Right atrium auricular region (tissue), 2 donors: ENCODE data around the gene RAB33A. TPM values are rescaled to one million over a fixed set of nuclear protein-coding genes. Genes with fewer than 3 reads are reported as not detected.

ENCODE experiments used
- DNase-seq: peaks from one replicate; pipeline ENCODE4 v3.0.0-alpha.2; 2019; ENCODE audit warnings: low spot score
- H3K27ac ChIP-seq, 2 donors: fragments of 200-600 bp; sonication (generic); 1 replicate in 1 of 2; 2 replicates in 1 of 2; pipeline ENCODE4 v1.5.1; 2016 to 2019
- H3K27me3 ChIP-seq, 2 donors: fragments of 200-600 bp; sonication (generic); one replicate each; pipeline versions ENCODE4 v1.5.1 to v1.6.0; 2017 to 2019
- H3K36me3 ChIP-seq: fragments of 200-600 bp; sonication (generic); one replicate; pipeline ENCODE4 v1.5.1; 2016
- H3K4me1 ChIP-seq, 2 donors: fragments of 200-600 bp; sonication (generic); one replicate each; pipeline versions ENCODE4 v1.5.1 to v1.6.0; 2017 to 2019
- H3K4me3 ChIP-seq, 2 donors: fragments of 200-600 bp; sonication (generic); 1 replicate in 1 of 2; 2 replicates in 1 of 2; pipeline ENCODE4 v1.5.1; 2017 to 2019; ENCODE audit warnings: mild to moderate bottlenecking in 1 of 2, moderate library complexity in 1 of 2
- H3K9me3 ChIP-seq, 2 donors: fragments of 200-600 bp; sonication (generic); one replicate each; pipeline ENCODE4 v1.5.1; 2019
- CTCF ChIP-seq, 2 donors: fragments of 200-600 bp; sonication (generic); IDR thresholded peaks; one replicate each; pipeline ENCODE4 v1.5.1; 2019; ENCODE audit warnings: antibody characterized with exemption in 2 of 2
- total RNA-seq, 2 donors: library from RNA; depleted of rRNA; stranded (reverse); fragments of >200 nt; gene quantifications; one replicate each; pipeline ENCODE4 v1.1.0, GENCODE V29; 2016

RAB33A gene
- total RNA-seq, 2 donors from 2014 or later = 8.3 to 13.4 TPM

- Histone ChIP-seq H3K4me1 (no peaks in the 10 kb centered on the region), H3K4me3 (no peak overlapping the region)
- no peak for DNase-seq
These were observed 24.7 kb downstream of the RAB33A start for GRCh38 chrX:130196466-130196865.

GRCh38 chrX:130197464-130197863 is 25.7 kb downstream of the RAB33A start:
- no peaks in the 10 kb centered on the region for H3K9me3 ChIP-seq
- H3K27me3 ChIP-seq = no peaks in the 10 kb centered on the region
- no peak for TF ChIP-seq CTCF (IDR thresholded peaks at IDR 0.05)
- H3K4me3 ChIP-seq = no peak overlapping the region
- no peaks in the 10 kb centered on the region for H3K4me1 ChIP-seq
- DNase-seq = no peak
- no peaks in the 10 kb centered on the region for H3K36me3 ChIP-seq
- no peak overlapping the region for H3K27ac ChIP-seq

More at GRCh38 chrX:130196466-130196865, 24.7 kb downstream of the RAB33A start:
- Histone ChIP-seq H3K36me3 (no peaks in the 10 kb centered on the region), H3K9me3 (no peaks in the 10 kb centered on the region), H3K27ac (no peak overlapping the region), H3K27me3 (no peaks in the 10 kb centered on the region)
- TF ChIP-seq CTCF (IDR thresholded peaks at IDR 0.05) = no peak

- Histone ChIP-seq H3K9me3 (no peaks in the 10 kb centered on the region), H3K4me1 (no peaks in the 10 kb centered on the region), H3K36me3 (no peaks in the 10 kb centered on the region), H3K4me3 (no peak overlapping the region), H3K27me3 (no peaks in the 10 kb centered on the region), H3K27ac (no peak overlapping the region)
- no peak for TF ChIP-seq CTCF (IDR thresholded peaks at IDR 0.05)
- no peak for DNase-seq
These were observed 32.9 kb downstream of the RAB33A start for GRCh38 chrX:130204647-130205046.

GRCh38 chrX:130211415-130212186 is 39.8 kb downstream of the RAB33A start:
- no peaks in the 10 kb centered on the region for H3K9me3 ChIP-seq
- H3K4me1 ChIP-seq = no peaks in the 10 kb centered on the region
- H3K4me3 ChIP-seq = no peak overlapping the region
- no peaks in the 10 kb centered on the region for H3K27me3 ChIP-seq
- H3K27ac ChIP-seq = no peak overlapping the region
- DNase-seq = no peak
- no peak for TF ChIP-seq CTCF (IDR thresholded peaks at IDR 0.05)
- H3K36me3 ChIP-seq = peaks cover 4% of the 10 kb centered on the region

GRCh38 chrX:130212371-130212770 is 40.6 kb downstream of the RAB33A start:
- H3K36me3 ChIP-seq = peaks cover 4% of the 10 kb centered on the region
- no peak for DNase-seq
- H3K4me3 ChIP-seq = no peak overlapping the region
- no peaks in the 10 kb centered on the region for H3K4me1 ChIP-seq
- TF ChIP-seq CTCF (IDR thresholded peaks at IDR 0.05) = no peak
- H3K9me3 ChIP-seq = no peaks in the 10 kb centered on the region
- no peak overlapping the region for H3K27ac ChIP-seq
- H3K27me3 ChIP-seq = no peaks in the 10 kb centered on the region

- no peak overlapping the region for H3K4me3 ChIP-seq
- TF ChIP-seq CTCF (IDR thresholded peaks at IDR 0.05) = no peak
- no peaks in the 10 kb centered on the region for H3K27me3 ChIP-seq
- no peak for DNase-seq
- H3K36me3 ChIP-seq = peaks cover 4% of the 10 kb centered on the region
- H3K4me1 ChIP-seq = no peaks in the 10 kb centered on the region
- H3K27ac ChIP-seq = no peak overlapping the region
- no peaks in the 10 kb centered on the region for H3K9me3 ChIP-seq
These were observed 41.6 kb downstream of the RAB33A start for GRCh38 chrX:130213376-130213775.
